GM12878 (cell line): ENCODE data around the gene MAPK1.

ENCODE experiments used
- FOXK2 ChIP-seq: fragments of 450-650 bp; IDR thresholded peaks from 2 replicates; pipeline ENCODE4 v1.6.1; 2017; ENCODE audit warnings: mild to moderate bottlenecking, moderate library complexity
- KDM1A ChIP-seq: fragments of 200-600 bp; sonication (generic); IDR thresholded peaks from 2 replicates; pipeline ENCODE4 v1.6.1; 2016; ENCODE audit warnings: borderline replicate concordance
- TF ChIP-seq, protein P1 (sequence below), 3 experiments: IDR thresholded peaks in 2 of 3; conservative IDR thresholded peaks in 1 of 3; 2 replicates each; pipeline ENCODE4 v1.5.1; 2011; ENCODE audit warnings: low read depth in 3 of 3, low read length in 3 of 3, mild to moderate bottlenecking in 3 of 3, control low read depth in 2 of 3, moderate library complexity in 2 of 3, inconsistent platforms in 1 of 3, mixed read lengths in 1 of 3; ENCODE audit not compliant: control insufficient read depth in 2 of 3, insufficient read depth in 1 of 3; ENCODE audit errors: extremely low read depth in 1 of 3

GRCh38 chr22:21827628-21828267 is 39.7 kb downstream of the MAPK1 start:
- TF ChIP-seq, protein P1, sequence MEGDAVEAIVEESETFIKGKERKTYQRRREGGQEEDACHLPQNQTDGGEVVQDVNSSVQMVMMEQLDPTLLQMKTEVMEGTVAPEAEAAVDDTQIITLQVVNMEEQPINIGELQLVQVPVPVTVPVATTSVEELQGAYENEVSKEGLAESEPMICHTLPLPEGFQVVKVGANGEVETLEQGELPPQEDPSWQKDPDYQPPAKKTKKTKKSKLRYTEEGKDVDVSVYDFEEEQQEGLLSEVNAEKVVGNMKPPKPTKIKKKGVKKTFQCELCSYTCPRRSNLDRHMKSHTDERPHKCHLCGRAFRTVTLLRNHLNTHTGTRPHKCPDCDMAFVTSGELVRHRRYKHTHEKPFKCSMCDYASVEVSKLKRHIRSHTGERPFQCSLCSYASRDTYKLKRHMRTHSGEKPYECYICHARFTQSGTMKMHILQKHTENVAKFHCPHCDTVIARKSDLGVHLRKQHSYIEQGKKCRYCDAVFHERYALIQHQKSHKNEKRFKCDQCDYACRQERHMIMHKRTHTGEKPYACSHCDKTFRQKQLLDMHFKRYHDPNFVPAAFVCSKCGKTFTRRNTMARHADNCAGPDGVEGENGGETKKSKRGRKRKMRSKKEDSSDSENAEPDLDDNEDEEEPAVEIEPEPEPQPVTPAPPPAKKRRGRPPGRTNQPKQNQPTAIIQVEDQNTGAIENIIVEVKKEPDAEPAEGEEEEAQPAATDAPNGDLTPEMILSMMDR (IDR thresholded peaks at IDR 0.05 in 2 of 3, conservative IDR thresholded peaks at IDR 0.05 in 1 of 3; ENCODE audit: control insufficient read depth in 2 of 3, extremely low read depth in 1 of 3, insufficient read depth in 1 of 3, low read depth in 3 of 3, low read length in 3 of 3), result no peak
- no peak for TF ChIP-seq FOXK2
- TF ChIP-seq KDM1A, result no peak
